Measurements from ENCODE around the gene CYTIP.
"Not testable (repeated sequence)": the region's sequence is repeated elsewhere in the genome, so short reads cannot be mapped to it uniquely, and the experiment has no call there.

The CYTIP gene

DNA sequence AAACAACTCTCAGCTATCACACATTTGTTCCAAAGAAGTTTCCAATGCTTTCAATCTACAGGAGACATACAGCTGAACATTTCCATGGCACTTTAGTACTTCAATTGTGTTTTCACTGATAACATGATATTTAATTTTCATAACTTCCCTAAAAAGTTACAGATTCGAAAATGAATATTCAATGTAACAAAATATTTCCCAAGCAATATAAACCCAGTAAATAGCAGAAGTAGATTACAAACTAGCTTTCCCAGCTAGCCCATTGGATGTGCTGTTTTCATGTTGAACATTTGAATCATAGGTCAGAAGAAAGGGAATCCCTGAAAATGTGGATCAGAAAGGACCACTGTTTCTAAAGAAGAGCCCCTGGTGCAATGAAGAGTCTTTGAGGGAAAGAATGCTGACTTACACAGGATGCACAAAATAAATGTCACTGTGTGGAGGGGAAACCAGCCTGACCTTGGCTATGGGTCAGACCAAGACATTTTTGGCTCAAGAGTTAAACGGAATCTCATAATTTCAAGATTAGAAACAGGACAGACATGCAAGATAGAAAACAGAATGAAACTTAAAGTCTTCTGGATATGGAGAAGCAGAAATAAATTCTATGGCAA is 22.5 kb downstream of the CYTIP start:
- DNase-seq = no peak

DNA sequence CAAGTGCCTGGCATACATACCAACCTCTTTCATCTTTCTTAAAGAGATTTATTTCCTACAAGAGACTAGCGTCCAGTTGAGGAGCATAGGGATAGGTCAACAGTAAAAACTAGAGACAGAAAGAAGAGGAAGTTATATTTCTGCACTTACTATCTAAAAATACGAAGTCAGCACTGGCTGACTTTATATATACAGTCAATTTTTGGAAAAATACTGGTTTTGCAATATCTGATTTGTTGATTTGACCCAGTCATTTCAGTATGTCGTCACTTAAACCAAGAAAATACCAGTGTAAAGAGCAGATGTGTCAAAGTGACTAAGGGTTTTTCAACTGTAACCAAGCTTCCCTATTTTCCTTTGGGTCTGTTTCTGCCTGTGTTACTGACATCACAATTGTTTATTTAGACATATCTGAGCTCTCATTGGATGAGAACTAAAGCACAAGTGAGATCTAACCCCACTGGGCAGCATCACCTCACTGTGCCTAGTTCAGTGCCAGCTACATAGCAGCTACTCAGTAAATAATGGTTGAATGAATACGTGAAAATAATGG is 23.0 kb downstream of the CYTIP start:
- peak in 1 of 2 donors; percentile 65 for DNase-seq

DNA sequence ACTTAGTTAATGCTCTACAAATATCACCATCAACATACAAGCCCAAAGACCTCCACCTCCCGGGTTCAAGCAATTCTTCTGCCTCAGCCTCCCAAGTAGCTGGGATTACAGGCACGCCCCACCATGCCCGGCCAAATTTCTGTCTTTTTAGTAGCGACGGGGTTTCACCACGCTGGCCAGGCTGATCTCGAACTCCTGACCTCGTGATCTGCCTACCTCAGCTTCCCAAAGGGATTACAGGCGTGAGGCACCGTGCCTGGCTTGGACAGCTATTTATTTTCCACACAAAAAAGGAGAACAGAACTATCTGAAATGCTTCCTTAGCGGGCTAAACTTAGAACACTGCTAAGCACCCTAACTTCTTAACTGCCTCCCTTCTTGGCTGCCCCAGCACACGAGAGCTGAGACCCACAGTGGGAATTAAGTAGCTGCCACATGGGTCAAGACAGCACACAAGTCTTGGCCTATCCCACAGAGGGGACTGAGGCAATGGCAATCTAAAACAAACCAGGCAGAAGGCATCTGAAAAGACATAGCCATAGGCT is 24.8 kb downstream of the CYTIP start:
- peak in 1 of 2 donors; percentile 31 for DNase-seq

DNA sequence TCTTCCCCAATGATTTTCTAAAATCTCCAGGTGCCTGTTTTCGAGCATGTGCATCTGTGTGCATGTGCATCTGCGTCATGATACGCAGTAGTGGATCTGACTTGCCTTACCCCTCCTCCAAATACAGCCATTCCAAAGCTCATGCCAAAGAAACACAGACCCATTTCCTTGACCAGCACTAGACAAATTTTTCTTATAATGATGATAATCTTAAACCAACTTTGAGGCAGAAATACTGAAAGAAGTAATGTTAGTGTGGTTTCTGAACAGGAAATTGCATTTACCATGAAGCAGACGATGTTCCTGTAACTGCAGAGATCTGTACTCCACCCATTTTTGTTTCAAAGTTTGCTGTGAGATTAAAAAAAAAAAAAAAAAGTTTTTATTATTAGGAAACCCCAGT is 25.6 kb downstream of the CYTIP start:
- peak; percentile 81 to 88 for DNase-seq

DNA sequence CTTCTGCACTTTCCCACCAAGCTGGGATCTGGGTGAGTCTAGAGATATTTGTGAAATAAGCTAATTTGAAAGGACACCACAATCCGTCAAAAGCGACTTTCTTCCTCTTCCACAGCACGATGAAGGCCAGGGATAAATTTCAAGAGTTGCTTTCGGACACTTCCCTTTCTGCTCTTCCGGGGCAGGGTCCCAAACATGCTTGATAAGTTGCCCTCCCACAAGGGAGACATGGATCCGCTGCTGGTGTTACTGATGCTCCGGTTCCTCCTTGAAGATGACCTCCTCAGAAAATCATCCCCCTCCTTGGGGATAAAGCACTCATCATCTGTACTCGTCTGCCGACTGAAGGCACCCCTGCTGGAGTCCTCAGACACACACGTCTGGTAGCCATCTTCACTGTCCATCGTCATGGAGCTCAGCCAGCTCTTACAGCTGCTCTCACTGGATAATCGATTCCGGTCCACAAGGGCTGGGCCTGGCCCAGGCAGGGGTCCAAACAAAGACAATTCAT is 28.2 kb downstream of the CYTIP start:
- DNase-seq = no peak

DNA sequence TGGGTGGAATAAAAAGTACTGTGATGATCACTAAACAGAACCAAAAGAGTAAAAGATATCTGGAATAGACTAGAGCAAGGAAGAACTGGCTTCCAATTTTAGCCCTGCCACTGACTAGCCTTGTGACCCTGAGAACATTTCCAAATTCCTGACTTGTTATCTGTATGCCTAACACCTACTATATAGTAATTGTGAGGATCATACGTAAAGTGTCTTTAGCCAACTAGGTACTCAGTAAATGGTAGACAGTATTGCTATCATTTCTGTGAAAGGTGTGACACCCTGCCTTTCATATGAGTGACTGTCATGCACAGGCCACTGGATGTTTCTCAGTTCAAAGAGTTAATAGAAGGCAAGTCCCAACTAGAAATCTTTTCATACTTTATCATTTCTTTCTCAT is 29.8 kb downstream of the CYTIP start:
- DNase-seq = peak in 1 of 2 donors; percentile 69

DNA sequence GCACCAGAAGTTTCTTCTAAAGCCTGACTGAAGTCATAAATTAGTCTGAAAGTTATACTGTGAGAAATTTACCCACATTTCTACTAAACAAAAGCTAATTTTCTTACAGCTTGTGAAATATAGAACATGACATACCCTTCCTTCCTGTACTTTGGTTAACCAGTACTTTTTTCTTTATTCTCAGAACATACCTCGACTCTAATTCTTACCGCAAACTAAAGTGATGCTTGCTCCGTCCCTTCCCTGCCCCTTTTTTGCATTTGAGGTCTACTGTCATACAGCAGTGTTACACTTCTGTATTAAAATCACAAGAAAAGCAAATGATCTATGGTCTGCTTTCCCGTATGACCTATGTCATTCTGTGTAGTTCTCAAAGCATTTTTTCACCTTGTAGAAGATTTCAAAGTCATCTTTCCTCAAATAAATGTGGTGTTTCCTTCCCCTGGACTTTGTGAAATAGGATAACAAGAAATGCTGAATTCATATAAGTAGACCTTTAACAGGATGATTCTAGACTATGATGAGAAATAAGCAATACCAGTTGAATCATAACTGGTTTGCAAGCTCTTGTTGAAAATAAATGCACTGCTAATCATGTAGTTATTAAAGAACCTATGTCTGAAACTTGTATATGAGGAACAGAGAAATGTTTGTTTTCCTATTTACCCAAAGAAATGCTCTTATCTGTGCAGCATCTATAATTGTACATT is 30.4 kb downstream of the CYTIP start:
- DNase-seq = peak; percentile 84 to 91

DNA sequence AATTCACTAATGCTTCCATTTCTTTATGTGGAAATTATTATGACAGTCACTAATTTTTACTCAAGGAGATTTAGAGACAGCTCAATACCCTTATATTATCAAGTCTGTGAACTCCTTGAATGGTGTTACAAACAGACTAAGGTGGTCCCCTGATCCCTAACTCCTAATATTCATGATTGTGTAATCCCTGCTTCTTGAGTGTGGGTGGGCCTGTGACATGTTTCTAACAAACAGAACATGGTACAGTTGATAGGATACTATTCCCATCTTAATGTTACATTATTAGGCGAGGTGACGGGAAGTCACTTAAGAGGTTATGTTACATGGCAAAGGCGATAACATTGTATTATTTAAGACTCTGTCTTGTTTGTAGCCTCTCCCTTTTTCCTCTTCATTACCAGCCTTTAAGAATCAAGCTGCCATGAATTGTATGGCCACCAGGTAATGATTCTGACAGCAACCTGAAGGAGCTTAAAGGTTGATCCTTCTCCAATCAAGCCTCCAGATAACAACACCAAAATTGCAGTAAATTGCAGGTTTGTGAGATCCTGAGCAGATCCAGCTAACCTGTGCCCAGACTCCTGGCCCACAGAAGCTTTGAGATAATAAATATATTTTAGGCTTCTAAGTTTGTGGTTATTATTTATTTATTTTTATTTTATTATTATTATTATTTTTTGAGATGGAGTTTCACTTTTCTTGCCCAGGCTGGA is 32.1 kb downstream of the CYTIP start:
- DNase-seq = peak in 1 of 2 donors; percentile 31

DNA sequence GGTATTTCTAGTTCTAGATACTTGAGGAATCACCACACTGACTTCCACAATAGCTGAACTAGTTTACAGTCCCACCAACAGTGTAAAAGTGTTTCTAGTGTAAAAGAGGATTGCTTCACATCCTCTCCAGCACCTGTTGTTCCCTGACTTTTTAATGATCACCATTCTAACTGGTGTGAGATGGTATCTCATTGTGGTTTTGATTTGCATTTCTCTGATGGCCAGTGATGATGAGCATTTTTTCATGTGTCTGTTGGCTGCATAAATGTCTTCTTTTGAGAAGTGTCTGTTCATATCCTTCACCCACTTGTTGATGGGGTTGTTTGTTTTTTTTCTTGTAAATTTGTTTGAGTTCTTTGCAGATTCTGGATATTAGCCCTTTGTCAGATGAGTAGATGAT is 38.5 kb downstream of the CYTIP start:
- peak in 1 of 2 donors; percentile 17 for DNase-seq

DNA sequence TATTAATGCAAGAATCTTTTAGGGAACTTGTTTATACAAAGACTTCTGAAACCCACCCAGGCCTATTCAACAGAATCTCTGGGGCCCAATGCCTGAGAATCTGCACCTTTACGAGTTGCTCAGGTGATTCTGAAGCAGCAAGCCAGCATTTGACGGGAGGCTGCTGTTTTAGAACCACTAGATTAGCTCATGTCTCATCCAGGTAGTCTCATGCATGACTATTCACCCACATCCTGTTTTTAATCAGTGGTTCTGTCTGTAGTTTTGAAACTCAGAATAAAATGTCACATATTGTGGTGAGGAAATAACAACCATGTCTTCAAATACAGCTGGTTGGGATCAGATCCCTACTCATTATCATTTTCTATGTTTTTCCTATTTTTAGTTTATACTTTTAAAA is 39.5 kb downstream of the CYTIP start:
- DNase-seq = peak; percentile 87 to 89

DNA sequence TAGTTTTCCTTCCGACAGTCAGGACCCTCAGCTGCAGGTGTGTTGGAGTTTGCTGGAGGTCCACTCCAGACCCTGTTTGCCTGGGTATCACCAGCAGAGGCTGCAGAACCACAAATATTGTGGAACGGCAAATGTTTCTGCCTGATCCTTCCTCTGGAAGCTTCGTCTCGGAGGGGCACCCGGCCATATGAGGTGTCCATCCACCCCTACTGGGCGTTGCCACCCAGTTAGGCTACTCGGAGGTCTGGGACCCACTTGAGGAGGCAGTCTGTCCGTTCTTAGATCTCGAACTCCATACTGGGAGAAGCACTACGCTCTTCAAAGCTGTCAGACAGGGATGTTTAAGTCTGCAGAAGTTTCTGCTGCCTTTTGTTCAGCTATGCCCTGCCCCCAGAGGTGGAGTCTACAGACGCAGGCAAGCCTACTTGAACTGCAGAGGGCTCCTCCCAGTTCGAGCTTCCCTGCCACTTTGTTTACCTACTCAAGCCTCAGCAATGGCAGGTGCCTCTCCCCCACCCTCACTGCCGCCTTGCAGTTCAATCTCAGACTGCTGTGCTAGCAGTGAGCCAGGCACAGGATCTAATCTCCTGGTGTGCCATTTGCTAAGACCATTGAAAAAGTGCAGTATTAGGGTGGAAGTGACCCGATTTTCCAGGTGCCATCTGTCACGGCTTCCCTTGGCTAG is 40.9 kb downstream of the CYTIP start:
- DNase-seq = not testable (repeated sequence)

DNA sequence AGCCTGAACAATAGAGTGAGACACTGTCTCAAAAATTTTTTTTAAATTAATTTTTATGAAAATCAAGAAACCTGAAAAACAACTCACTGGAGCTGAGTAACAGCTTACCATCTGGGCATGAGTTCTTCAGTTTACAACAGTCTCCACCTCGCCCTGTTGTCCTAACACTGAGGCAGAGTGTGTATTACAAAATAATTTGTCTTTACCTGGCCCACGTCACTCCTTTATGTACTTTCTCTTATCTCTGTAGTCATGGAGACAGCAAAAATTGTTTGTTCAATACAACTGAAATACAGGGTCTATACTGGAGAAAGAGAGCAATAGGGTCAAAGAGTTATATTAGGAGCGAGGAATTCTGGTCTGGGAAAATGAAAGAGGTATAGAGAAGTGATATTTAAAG is 48.1 kb downstream of the CYTIP start:
- no peak for DNase-seq

DNA sequence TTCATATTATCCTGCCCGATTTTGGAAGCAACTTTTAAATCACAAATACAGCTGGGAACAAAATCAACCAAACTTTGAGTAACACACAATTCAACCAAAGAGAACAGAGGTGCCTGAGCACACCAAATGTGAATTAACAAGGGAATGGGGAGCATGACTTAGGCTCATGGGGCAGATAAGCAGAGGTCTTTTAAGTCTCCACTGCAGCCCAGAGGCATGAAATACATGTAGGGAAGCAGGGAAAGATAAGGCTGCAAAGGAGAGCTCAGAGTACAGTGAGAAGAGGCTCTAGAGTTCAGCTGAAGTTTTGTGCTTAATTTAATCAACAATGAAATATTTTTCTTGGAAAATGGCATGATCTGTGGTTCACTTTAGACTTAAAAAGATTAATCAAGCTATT is 49.0 kb downstream of the CYTIP start:
- no peak for DNase-seq

DNA sequence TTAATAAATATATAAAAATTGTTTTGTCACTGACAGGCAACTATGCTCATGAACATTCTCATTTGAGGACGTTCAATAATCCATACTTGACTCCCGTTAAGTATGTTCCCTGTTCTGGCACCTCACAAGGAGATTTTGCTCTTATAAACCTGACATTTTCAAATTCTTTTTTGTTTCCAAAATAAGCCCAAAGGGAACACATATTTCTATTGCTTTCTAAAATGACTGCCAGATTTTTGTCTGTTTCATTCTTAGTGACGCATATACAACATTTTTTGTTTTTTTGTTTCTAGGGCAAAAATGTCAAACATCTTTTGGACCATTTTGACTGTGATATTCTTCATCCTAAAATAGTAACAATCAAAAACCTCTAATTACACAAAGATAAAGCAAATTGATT is 50.5 kb downstream of the CYTIP start:
- no peak for DNase-seq

DNA sequence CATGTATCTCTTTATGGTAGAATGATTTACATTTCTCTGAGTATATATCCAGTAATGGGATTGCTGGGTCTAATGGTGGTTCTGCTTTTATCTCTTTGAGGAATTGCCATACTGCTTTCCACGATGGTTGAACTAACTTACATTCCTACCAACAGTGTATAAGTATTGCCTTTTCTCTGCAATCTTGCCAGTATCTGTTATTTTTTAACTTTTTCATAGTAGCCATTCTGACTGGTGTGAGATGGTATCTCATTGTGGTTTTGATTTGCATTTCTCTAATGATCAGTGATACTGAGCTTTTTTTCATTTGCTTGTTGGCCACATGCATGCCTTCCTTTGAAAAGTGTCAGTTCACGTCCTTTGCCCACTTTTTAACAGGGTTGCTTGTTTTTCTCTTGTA is 55.1 kb downstream of the CYTIP start:
- no peak for DNase-seq

DNA sequence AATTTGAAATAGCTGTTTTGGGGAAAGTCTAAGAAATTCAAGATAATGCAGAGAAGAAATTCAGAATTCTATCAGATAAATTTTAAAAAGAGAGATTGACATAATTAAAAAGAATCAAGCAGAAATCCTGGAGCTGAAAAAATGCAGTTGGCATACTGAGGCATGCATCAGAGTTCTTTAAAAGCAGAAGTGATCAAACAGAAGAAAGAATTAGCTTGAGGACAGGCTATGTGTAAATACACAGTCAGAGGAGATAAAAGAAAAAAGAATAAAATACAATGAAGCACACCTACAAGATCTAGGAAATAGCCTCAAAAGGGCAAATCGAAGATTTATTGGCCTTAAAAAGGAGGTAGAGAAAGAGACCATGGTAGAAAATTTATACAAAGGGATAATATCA is 57.1 kb downstream of the CYTIP start:
- DNase-seq = no peak

DNA sequence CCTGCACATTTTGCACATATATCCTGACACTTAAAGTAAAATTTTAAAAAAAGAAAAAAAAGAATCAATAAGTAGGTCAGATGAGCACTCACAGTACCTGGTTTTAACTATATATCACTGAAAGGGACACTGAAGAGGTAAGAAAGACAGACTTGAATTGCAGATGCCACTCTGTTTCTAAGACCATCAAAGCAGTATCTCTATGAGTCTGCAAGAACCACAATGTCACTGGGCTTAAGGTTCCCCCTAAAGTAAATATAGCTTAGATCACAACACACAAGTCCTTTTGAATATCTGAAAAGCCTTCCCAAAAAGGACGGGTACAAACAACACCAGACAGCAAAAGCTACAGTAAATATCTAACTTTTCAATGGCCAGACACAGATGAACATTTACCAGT is 57.6 kb downstream of the CYTIP start:
- DNase-seq = no peak

DNA sequence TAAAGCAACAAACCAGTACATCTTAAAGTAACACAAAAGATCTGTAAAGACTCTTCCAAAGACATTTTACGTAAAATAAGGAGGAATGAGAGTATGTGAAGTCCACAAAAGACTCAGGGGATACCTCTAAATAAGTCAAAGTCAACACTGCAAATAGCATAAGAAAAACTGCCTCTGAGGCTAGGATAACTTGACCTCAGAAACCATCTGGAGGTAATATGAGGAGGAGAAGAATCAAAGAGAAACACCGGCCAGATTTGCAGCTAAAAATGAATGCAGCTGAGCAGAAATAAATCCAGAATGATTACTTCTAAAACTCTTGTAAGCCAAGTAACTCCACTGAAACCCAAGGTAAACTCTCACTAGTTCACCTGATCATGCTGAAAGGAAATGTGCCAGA is 66.0 kb downstream of the CYTIP start:
- DNase-seq = no peak

DNA sequence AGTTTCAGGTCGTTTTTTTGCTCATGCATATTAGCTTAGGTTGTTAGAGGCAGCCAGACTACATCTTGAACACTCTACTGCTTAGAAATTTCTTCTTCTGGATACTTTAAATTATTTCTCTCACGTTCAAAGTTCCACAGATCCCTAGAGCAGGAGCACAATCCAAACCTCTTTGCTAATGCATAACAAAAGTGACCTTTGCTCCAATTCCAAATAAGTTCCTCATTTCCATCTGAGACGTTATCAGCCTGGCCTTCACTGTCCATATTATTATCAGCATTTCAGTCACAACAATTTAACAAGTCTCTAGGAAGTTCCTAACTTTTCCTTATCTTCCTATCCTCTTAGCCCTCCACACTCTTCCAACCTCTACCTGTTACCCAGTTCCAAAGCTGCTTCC is 67.8 kb downstream of the CYTIP start:
- no peak for DNase-seq

DNA sequence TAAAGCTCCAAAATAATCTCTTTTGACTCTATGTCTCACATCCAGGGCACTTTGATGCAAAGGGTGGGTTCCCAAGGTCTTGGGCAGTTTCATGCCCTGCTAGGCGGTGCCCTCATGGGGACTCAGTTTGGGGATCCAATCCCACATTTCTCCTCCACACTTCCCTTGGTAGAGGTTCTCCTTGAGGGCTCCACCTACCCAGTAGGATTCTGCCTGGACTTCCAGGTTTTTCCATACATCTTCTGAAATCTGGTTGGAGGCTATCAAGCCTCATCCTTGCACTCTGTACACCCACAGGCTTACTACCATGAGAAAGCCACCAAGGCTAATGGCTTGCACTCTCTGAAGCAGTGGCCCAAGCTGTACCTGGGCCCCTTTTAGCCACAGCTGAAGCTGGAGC is 68.5 kb downstream of the CYTIP start:
- DNase-seq = no peak

DNA sequence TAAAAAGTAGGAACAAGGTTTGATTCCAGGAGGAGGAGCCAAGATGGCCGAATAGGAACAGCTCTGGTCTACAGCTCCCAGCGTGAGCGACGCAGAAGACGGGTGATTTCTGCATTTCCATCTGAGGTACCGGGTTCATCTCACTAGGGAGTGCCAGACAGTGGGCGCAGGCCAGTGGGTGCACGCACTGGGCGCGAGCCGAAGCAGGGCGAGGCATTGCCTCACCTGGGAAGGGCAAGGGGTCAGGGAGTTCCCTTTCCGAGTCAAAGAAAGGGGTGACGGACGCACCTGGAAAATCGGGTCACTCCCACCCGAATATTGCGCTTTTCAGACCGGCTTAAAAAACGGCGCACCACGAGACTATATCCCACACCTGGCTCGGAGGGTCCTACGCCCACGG is 75.4 kb downstream of the CYTIP start:
- DNase-seq = not testable (repeated sequence)

DNA sequence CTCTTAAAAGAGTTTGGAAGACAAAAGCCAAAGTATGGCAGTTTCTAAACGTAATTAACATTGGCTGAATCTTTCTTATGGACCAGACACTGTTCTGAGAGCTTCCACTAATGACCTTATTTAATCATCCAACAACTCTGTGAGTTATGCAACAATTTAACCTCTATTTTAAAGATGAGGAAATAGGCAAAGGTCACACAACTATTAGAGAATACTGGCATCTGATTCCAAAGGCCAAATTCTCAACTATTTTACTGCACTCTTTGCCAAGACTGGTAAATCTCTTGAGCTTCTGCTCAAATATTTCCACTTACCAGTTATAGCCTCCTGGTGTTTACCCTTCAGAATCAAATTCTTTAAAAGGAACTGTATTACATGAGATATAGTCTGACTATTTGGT is 76.2 kb downstream of the CYTIP start:
- DNase-seq = no peak

Measured in CD4-positive, alpha-beta T cell treated with Interferon alpha-2 for 1 hour (primary cell).